H9 (cell line): ENCODE measurements around the gene EIF4E1B. TPM values are rescaled to one million over a fixed set of nuclear protein-coding genes. Genes with fewer than 3 reads are reported as not detected.

ENCODE experiments used
- DNase-seq: peaks from one replicate; pipeline ENCODE4 v3.0.0-alpha.2; 2017
- H2AFZ ChIP-seq: one replicate; pipeline ENCODE4 v1.6.1; 2013; ENCODE audit warnings: mild to moderate bottlenecking, low read length, control low read depth, moderate library complexity
- H2AK5ac ChIP-seq: 2 replicates; pipeline ENCODE4 v1.6.1; 2013; ENCODE audit warnings: low read length, control low read depth, mixed read lengths; ENCODE audit not compliant: insufficient read length
- H2BK120ac ChIP-seq: one replicate; pipeline ENCODE4 v1.6.1; 2013; ENCODE audit warnings: low read depth, mild to moderate bottlenecking, low read length, control low read depth, inconsistent platforms; ENCODE audit not compliant: poor library complexity, severe bottlenecking
- H2BK12ac ChIP-seq: 2 replicates; pipeline ENCODE4 v1.6.1; 2013; ENCODE audit warnings: low read length, control low read depth, mixed read lengths, low read depth; ENCODE audit not compliant: insufficient read length
- H2BK15ac ChIP-seq: 2 replicates; pipeline ENCODE4 v1.6.1; 2013; ENCODE audit warnings: low read depth, low read length, control low read depth
- H2BK20ac ChIP-seq: one replicate; pipeline ENCODE4 v1.6.1; 2013; ENCODE audit warnings: low read depth, mild to moderate bottlenecking, low read length, control low read depth, inconsistent platforms; ENCODE audit not compliant: poor library complexity, severe bottlenecking
- H2BK5ac ChIP-seq: 2 replicates; pipeline ENCODE4 v1.6.1; 2013; ENCODE audit warnings: low read length, control low read depth, mixed read lengths; ENCODE audit not compliant: insufficient read length
- H3K14ac ChIP-seq: 2 replicates; pipeline ENCODE4 v1.6.1; 2013; ENCODE audit warnings: low read length, control low read depth; ENCODE audit not compliant: insufficient read depth
- H3K18ac ChIP-seq: 2 replicates; pipeline ENCODE4 v1.6.1; 2013; ENCODE audit warnings: low read depth, mild to moderate bottlenecking, mixed read lengths, low read length, control low read depth; ENCODE audit not compliant: insufficient read length
- H3K23ac ChIP-seq: 2 replicates; pipeline ENCODE4 v1.6.1; 2013; ENCODE audit warnings: low read length, control low read depth, mixed read lengths, low read depth; ENCODE audit not compliant: insufficient read length
- H3K23me2 ChIP-seq: 2 replicates; pipeline ENCODE4 v1.6.1; 2013; ENCODE audit warnings: low read depth, mild to moderate bottlenecking, mixed read lengths, low read length, control low read depth; ENCODE audit not compliant: insufficient read length, poor library complexity, severe bottlenecking
- H3K27ac ChIP-seq: 2 replicates; pipeline ENCODE4 v1.5.1; 2013; ENCODE audit warnings: low read length, control low read depth, mixed read lengths, low read depth; ENCODE audit not compliant: insufficient read length
- H3K27me3 ChIP-seq: 2 replicates; pipeline ENCODE4 v1.6.1; 2013; ENCODE audit warnings: low read length, control low read depth, inconsistent platforms; ENCODE audit not compliant: insufficient read depth
- H3K4ac ChIP-seq: 2 replicates; pipeline ENCODE4 v1.6.1; 2013; ENCODE audit warnings: low read depth, mild to moderate bottlenecking, control low read depth, inconsistent platforms, low read length, moderate library complexity
- H3K4me1 ChIP-seq: 2 replicates; pipeline ENCODE4 v1.6.1; 2013; ENCODE audit warnings: low read length, control low read depth, inconsistent platforms; ENCODE audit not compliant: insufficient read depth
- H3K4me2 ChIP-seq: 2 replicates; pipeline ENCODE4 v1.6.1; 2013; ENCODE audit warnings: low read length, control low read depth, mixed read lengths; ENCODE audit not compliant: insufficient read length, insufficient read depth
- H3K56ac ChIP-seq: 2 replicates; pipeline ENCODE4 v1.6.1; 2013; ENCODE audit warnings: low read depth, mild to moderate bottlenecking, mixed read lengths, low read length, control low read depth; ENCODE audit not compliant: insufficient read length
- H3K79me1 ChIP-seq: 2 replicates; pipeline ENCODE4 v1.6.1; 2013; ENCODE audit warnings: low read depth, mild to moderate bottlenecking, moderate library complexity, low read length, control low read depth, inconsistent platforms; ENCODE audit not compliant: insufficient read depth, poor library complexity, severe bottlenecking
- H3K79me2 ChIP-seq: 2 replicates; pipeline ENCODE4 v1.6.1; 2013; ENCODE audit warnings: low read length, control low read depth, inconsistent platforms; ENCODE audit not compliant: insufficient read depth
- H3K9ac ChIP-seq: 2 replicates; pipeline ENCODE4 v1.6.1; 2013; ENCODE audit warnings: low read length, control low read depth, mixed read lengths; ENCODE audit not compliant: insufficient read length; ENCODE audit errors: extremely low read depth
- H3K9me3 ChIP-seq: one replicate; pipeline ENCODE4 v1.6.1; 2013; ENCODE audit warnings: low read depth, low read length, inconsistent platforms; ENCODE audit not compliant: control insufficient read depth
- H3T11ph ChIP-seq: one replicate; pipeline ENCODE4 v1.6.1; 2013; ENCODE audit warnings: mild to moderate bottlenecking, low read length, control low read depth, inconsistent platforms
- H4K20me1 ChIP-seq: one replicate; pipeline ENCODE4 v1.6.1; 2013; ENCODE audit not compliant: control insufficient read depth, insufficient read length, insufficient read depth
- H4K5ac ChIP-seq: 2 replicates; pipeline ENCODE4 v1.6.1; 2013; ENCODE audit warnings: low read depth, mild to moderate bottlenecking, mixed read lengths, low read length, control low read depth; ENCODE audit not compliant: insufficient read length
- H4K8ac ChIP-seq: replicated peaks from 2 replicates; pipeline ENCODE4 v1.6.1; 2013; ENCODE audit warnings: low read length, control low read depth, mixed read lengths, low read depth; ENCODE audit not compliant: insufficient read length
- H4K91ac ChIP-seq: 2 replicates; pipeline ENCODE4 v1.6.1; 2013; ENCODE audit warnings: low read depth, mild to moderate bottlenecking, moderate library complexity, mixed read lengths, low read length, control low read depth; ENCODE audit not compliant: insufficient read length
- H3K27ac Mint-ChIP-seq, 3 experiments: 2 replicates in 2 of 3; 3 replicates in 1 of 3; pipeline ENCODE4 v1.8.0; 2020 to 2021; ENCODE audit warnings: mixed read lengths in 3 of 3, mild to moderate bottlenecking in 1 of 3, moderate library complexity in 1 of 3
- H3K27me3 Mint-ChIP-seq: 2 replicates; pipeline ENCODE4 v1.8.0; 2021; ENCODE audit warnings: low read depth, mild to moderate bottlenecking, moderate library complexity, mixed read lengths
- H3K36me3 Mint-ChIP-seq, 3 experiments: 2 replicates in 2 of 3; 3 replicates in 1 of 3; pipeline ENCODE4 v1.8.0; 2020 to 2021; ENCODE audit warnings: low read depth in 3 of 3, mixed read lengths in 3 of 3; ENCODE audit not compliant: insufficient read depth in 1 of 3
- H3K4me1 Mint-ChIP-seq, 2 experiments: 2 replicates each; pipeline ENCODE4 v1.8.0; 2020; ENCODE audit warnings: mixed read lengths in 2 of 2
- H3K4me3 Mint-ChIP-seq, 2 experiments: 2 replicates in 1 of 2; 3 replicates in 1 of 2; pipeline ENCODE4 v1.8.0; 2020 to 2021; ENCODE audit warnings: mild to moderate bottlenecking in 2 of 2, mixed read lengths in 2 of 2, moderate library complexity in 1 of 2
- H3K9me3 Mint-ChIP-seq, 2 experiments: 2 replicates in 1 of 2; 3 replicates in 1 of 2; pipeline ENCODE4 v1.8.0; 2020; ENCODE audit warnings: mild to moderate bottlenecking in 2 of 2, mixed read lengths in 2 of 2, moderate library complexity in 1 of 2
- WGBS: extraction: QIAGEN DNeasy Blood & Tissue Kit; methylation state at CpG from one replicate; pipeline ENCODE4 v1.1.7; 2013; ENCODE audit warnings: missing lambda C conversion rate, low lambda C conversion rate, mixed read lengths; ENCODE audit not compliant: insufficient read length; ENCODE audit errors: extremely low coverage; 5-methylcytosine and 5-hydroxymethylcytosine counted together
- total RNA-seq: library from RNA; stranded (reverse); gene quantifications from 2 replicates; pipeline ENCODE4 v1.2.1, GENCODE V29; 2021
- TF ChIP-seq, protein P1 (sequence below): fragments of 200-600 bp; sonication (generic); conservative IDR thresholded peaks from 3 replicates; pipeline ENCODE4 v1.8.0; 2021; ENCODE audit warnings: antibody characterized with exemption, mild to moderate bottlenecking

Gene EIF4E1B
- total RNA-seq, 1 experiment from 2014 or later = 1.3 TPM

DNA sequence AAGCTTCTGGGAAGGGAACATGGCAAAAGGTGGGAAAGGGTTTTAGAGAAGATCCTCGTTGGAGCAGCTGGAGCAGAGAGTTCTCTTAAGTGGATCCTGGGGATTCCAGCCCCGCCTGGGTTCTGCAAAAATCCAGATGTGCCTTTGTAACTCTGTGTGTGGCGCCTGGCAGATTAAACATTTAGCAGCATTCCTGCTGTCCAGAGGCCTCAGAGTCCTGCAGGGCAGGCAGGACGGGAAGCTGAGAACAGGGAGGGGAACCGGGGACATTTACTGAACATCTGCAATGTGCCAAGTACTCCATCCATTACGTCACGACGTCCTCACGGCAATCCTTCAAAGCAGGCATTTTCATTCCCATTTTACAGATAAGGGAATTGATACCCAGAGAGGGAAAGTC is 6.0 kb downstream of the EIF4E1B start:
- Histone ChIP-seq H3K27ac (no peak overlapping the region), H3T11ph (no peak overlapping the region), H3K27me3 (peaks cover 2% of the 10 kb centered on the region; the same call in 1 of the 2 replicates), H3K14ac (no peak overlapping the region), H3K9ac (no peak overlapping the region), H3K4ac (no peak overlapping the region), H3K23me2 (no peaks in the 10 kb centered on the region), H4K91ac (no peak overlapping the region), H2BK120ac (no peak overlapping the region), H4K5ac (no peak overlapping the region), H2AFZ (no peak overlapping the region), H3K9me3 (no peaks in the 10 kb centered on the region), H2BK15ac (no peak overlapping the region), H3K56ac (no peak overlapping the region), H3K79me1 (no peaks in the 10 kb centered on the region), H3K23ac (no peak overlapping the region), H2AK5ac (no peak overlapping the region), H3K4me2 (no peak overlapping the region), H3K18ac (no peak overlapping the region), H2BK5ac (no peak overlapping the region), H4K20me1 (no peaks in the 10 kb centered on the region), H2BK20ac (no peak overlapping the region), H3K79me2 (no peaks in the 10 kb centered on the region), H2BK12ac (no peak overlapping the region), H3K4me1 (no peaks in the 10 kb centered on the region; the same call in 1 of the 2 replicates), H4K8ac (no peak overlapping the region)
- Mint-ChIP-seq H3K4me3 (no peak overlapping the region), H3K27ac (peak overlapping the region in 1 of 3 experiments; percentile 16; a peak in 1 of 7 replicates), H3K27me3 (peaks cover 46% of the 10 kb centered on the region), H3K4me1 (peaks cover 38 to 47% of the 10 kb centered on the region in 2 experiments), H3K9me3 (peaks cover 0 to 10% of the 10 kb centered on the region in 2 experiments; a peak in 3 of 5 replicates), H3K36me3 (peaks cover 0 to 6% (median 2%) of the 10 kb centered on the region in 3 experiments; a peak in 4 of 7 replicates)
- no CpG with 5 or more reads among the region's 9 CpGs for WGBS
- TF ChIP-seq, protein P1, sequence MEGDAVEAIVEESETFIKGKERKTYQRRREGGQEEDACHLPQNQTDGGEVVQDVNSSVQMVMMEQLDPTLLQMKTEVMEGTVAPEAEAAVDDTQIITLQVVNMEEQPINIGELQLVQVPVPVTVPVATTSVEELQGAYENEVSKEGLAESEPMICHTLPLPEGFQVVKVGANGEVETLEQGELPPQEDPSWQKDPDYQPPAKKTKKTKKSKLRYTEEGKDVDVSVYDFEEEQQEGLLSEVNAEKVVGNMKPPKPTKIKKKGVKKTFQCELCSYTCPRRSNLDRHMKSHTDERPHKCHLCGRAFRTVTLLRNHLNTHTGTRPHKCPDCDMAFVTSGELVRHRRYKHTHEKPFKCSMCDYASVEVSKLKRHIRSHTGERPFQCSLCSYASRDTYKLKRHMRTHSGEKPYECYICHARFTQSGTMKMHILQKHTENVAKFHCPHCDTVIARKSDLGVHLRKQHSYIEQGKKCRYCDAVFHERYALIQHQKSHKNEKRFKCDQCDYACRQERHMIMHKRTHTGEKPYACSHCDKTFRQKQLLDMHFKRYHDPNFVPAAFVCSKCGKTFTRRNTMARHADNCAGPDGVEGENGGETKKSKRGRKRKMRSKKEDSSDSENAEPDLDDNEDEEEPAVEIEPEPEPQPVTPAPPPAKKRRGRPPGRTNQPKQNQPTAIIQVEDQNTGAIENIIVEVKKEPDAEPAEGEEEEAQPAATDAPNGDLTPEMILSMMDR = no peak
- no peak for DNase-seq
